ENCODE measurements around the gene DIPK2A. TPM values are rescaled to one million over a fixed set of nuclear protein-coding genes. Genes with fewer than 3 reads are reported as not detected.

The DIPK2A gene
- total RNA-seq, 1 donor = 38.0 TPM

DNA sequence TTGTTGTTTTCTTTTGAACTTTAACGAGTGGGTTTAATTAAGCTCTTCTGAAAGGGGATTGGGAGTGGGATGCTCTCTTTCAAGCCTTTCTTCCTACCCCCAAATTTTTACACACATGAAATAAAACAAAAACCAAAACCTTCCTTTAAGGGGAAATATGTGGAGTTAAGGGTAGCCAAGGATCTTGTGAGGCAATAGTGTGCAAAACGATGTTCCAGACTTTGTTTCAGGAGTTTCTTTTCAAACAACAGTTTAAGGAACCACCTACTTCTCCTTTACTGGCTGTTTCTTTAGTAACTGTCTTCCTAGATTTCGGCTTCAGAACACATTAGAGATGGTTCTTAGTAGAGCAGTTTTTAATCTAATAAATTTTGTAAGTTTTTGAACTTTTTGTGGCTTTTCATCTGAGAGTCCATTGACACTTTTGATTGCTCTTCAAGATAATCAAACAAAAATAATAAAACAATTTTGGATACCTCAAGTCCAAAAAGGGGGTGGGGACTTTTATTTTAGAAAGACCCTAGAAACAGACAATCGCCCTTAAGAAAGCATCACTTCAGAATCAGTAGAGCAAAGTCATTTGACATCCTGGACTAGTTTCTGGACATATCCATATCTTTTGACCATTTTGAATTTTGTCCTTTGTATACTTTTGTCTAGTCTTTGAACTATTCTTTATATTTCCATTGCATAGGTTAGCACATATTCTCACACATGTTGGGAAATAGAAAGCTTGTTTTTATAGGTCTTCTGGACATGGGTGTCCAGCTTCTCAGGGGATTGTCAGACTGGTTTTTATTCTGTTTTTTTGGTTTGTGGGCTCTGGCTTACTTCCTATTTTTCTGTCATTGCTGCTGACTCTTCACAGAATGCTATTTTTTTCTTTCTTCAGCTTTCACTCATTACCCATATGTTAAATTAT lies 6.0 kb downstream of the DIPK2A start:
- Histone ChIP-seq H3K27me3 (ENCODE audit: insufficient read depth, low read length) (no peaks in the 10 kb centered on the region), H4K20me1 (ENCODE audit: insufficient read depth, low read length) (no peaks in the 10 kb centered on the region), H3K9me3 (ENCODE audit: low read depth, low read length) (no peaks in the 10 kb centered on the region), H3K27ac (ENCODE audit: low read depth, low read length) (no peak overlapping the region), H3K36me3 (ENCODE audit: insufficient read depth, low read length) (no peaks in the 10 kb centered on the region), H3K4me1 (ENCODE audit: insufficient read depth, low read length) (peaks cover 27% of the 10 kb centered on the region), H2AFZ (ENCODE audit: low read length) (no peak overlapping the region), H3K79me2 (ENCODE audit: insufficient read depth, low read length) (peaks cover 34% of the 10 kb centered on the region), H3K4me3 (ENCODE audit: insufficient read depth, low read length) (no peak overlapping the region), H3K4me2 (ENCODE audit: insufficient read depth, low read length) (no peak overlapping the region)
- peak; percentile 22 for DNase-seq (ENCODE audit: insufficient read length, low spot score, missing footprints)
- TF ChIP-seq, protein P1, sequence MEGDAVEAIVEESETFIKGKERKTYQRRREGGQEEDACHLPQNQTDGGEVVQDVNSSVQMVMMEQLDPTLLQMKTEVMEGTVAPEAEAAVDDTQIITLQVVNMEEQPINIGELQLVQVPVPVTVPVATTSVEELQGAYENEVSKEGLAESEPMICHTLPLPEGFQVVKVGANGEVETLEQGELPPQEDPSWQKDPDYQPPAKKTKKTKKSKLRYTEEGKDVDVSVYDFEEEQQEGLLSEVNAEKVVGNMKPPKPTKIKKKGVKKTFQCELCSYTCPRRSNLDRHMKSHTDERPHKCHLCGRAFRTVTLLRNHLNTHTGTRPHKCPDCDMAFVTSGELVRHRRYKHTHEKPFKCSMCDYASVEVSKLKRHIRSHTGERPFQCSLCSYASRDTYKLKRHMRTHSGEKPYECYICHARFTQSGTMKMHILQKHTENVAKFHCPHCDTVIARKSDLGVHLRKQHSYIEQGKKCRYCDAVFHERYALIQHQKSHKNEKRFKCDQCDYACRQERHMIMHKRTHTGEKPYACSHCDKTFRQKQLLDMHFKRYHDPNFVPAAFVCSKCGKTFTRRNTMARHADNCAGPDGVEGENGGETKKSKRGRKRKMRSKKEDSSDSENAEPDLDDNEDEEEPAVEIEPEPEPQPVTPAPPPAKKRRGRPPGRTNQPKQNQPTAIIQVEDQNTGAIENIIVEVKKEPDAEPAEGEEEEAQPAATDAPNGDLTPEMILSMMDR (IDR thresholded peaks at IDR 0.05; ENCODE audit: extremely low read depth, low read depth, low read length) = no peak

DNA sequence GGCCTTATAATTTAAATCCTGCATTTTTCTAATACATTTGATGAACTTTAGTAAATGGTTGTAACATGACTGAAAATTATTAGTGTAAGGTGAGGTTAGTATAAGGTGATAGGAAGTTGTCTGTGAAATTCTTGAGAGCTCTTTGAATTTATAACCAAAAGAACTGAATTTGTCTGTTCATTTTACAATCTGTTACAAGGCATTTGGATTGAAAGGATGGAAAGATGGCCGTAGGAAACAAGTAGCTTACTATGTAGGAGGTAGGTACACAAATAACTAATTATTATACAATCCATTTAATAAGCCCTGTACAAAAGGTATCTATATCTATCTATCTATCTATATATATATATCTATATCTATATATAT lies 6.6 kb downstream of the DIPK2A start:
- Histone ChIP-seq H2AFZ (ENCODE audit: low read length) (no peak overlapping the region), H3K27me3 (ENCODE audit: insufficient read depth, low read length) (no peaks in the 10 kb centered on the region), H3K4me2 (ENCODE audit: insufficient read depth, low read length) (no peak overlapping the region), H3K79me2 (ENCODE audit: insufficient read depth, low read length) (peaks cover 29% of the 10 kb centered on the region), H4K20me1 (ENCODE audit: insufficient read depth, low read length) (no peaks in the 10 kb centered on the region), H3K9me3 (ENCODE audit: low read depth, low read length) (no peaks in the 10 kb centered on the region), H3K4me1 (ENCODE audit: insufficient read depth, low read length) (peaks cover 27% of the 10 kb centered on the region), H3K27ac (ENCODE audit: low read depth, low read length) (no peak overlapping the region), H3K4me3 (ENCODE audit: insufficient read depth, low read length) (no peak overlapping the region), H3K36me3 (ENCODE audit: insufficient read depth, low read length) (no peaks in the 10 kb centered on the region)
- TF ChIP-seq, protein P1 (IDR thresholded peaks at IDR 0.05; ENCODE audit: extremely low read depth, low read depth, low read length) = no peak
- no peak for DNase-seq (ENCODE audit: insufficient read length, low spot score, missing footprints)

DNA sequence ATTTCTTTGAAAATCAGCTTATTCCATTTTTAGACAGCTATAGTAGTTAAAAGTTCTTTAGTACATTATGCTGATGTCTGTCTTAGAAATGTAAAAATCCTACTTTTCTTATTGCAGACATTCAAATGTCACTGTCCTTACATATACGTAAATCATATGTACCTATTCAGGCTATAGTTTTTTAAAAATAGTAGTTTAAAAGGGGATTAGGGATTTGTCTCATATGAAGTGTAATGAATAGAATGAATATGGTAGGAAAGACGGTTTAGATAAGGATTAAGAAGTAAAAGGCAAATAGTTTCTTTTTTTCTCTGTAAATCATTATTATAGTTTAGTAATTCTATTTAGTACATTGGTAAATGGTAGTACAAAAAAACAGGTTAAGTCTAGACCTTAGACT lies 7.4 kb downstream of the DIPK2A start:
- TF ChIP-seq, protein P1 (IDR thresholded peaks at IDR 0.05; ENCODE audit: extremely low read depth, low read depth, low read length) = no peak
- peaks cover 24% of the 10 kb centered on the region for H3K4me1 ChIP-seq (ENCODE audit: insufficient read depth, low read length)
- H3K27me3 ChIP-seq (ENCODE audit: insufficient read depth, low read length) = no peaks in the 10 kb centered on the region
- H3K4me2 ChIP-seq (ENCODE audit: insufficient read depth, low read length) = no peak overlapping the region
- H3K9me3 ChIP-seq (ENCODE audit: low read depth, low read length) = no peaks in the 10 kb centered on the region
- H2AFZ ChIP-seq (ENCODE audit: low read length) = no peak overlapping the region
- no peaks in the 10 kb centered on the region for H3K36me3 ChIP-seq (ENCODE audit: insufficient read depth, low read length)
- H3K4me3 ChIP-seq (ENCODE audit: insufficient read depth, low read length) = no peak overlapping the region
- H4K20me1 ChIP-seq (ENCODE audit: insufficient read depth, low read length) = no peaks in the 10 kb centered on the region
- DNase-seq (ENCODE audit: insufficient read length, low spot score, missing footprints) = no peak
- H3K27ac ChIP-seq (ENCODE audit: low read depth, low read length) = no peak overlapping the region
- peaks cover 22% of the 10 kb centered on the region for H3K79me2 ChIP-seq (ENCODE audit: insufficient read depth, low read length)

DNA sequence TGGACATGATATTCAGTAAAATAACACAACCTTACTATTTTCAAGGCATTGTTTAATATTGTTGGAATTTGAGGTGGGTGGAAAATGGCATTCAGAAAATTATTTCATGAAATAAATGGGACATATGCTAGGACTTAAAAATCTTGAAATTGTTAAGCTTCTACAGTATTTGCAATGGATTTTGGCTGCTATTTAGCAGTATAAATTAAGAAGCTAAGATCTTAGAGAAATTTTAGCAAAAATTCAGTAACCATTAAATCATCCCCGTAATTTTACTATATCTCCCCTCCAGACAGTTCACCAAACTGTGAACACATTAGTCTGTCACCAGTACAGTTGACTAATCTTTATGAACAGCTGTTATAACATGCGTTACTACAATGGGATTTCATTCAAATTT lies 8.2 kb downstream of the DIPK2A start:
- Histone ChIP-seq H3K27ac (ENCODE audit: low read depth, low read length) (peak overlapping the region; percentile 4), H3K4me1 (ENCODE audit: insufficient read depth, low read length) (peaks cover 16% of the 10 kb centered on the region)

More for the DNA sequence above, 8.2 kb downstream of the DIPK2A start:
- Histone ChIP-seq H3K27me3 (ENCODE audit: insufficient read depth, low read length) (no peaks in the 10 kb centered on the region), H3K4me2 (ENCODE audit: insufficient read depth, low read length) (no peak overlapping the region), H3K79me2 (ENCODE audit: insufficient read depth, low read length) (peaks cover 18% of the 10 kb centered on the region), H3K9me3 (ENCODE audit: low read depth, low read length) (no peaks in the 10 kb centered on the region), H3K36me3 (ENCODE audit: insufficient read depth, low read length) (no peaks in the 10 kb centered on the region), H4K20me1 (ENCODE audit: insufficient read depth, low read length) (no peaks in the 10 kb centered on the region), H3K4me3 (ENCODE audit: insufficient read depth, low read length) (no peak overlapping the region), H2AFZ (ENCODE audit: low read length) (no peak overlapping the region)
- TF ChIP-seq, protein P1 (IDR thresholded peaks at IDR 0.05; ENCODE audit: extremely low read depth, low read depth, low read length) = no peak
- no peak for DNase-seq (ENCODE audit: insufficient read length, low spot score, missing footprints)

All from osteoblast (primary cell).